OCI-LY1 (cell line): ENCODE data around the gene FAAP100.

Experiments used
- H2AFZ ChIP-seq: fragments of 200-600 bp; sonication (generic), shearing (Covaris generic); 2 replicates; pipeline ENCODE4 v1.6.0; 2014; ENCODE audit warnings: antibody characterized with exemption, mild to moderate bottlenecking, low read length
- H3F3A ChIP-seq: fragments of 200-600 bp; sonication (generic), shearing (Covaris generic); 2 replicates; pipeline ENCODE4 v1.6.0; 2014; ENCODE audit warnings: mild to moderate bottlenecking, antibody characterized with exemption, low read length, moderate library complexity; ENCODE audit not compliant: insufficient read depth
- H3K27ac ChIP-seq: fragments of 200-600 bp; sonication (generic); 2 replicates; pipeline ENCODE4 v1.5.1; 2014; ENCODE audit warnings: low read length, mixed run types, mild to moderate bottlenecking, low read depth; ENCODE audit not compliant: poor library complexity, severe bottlenecking
- H3K27me3 ChIP-seq: fragments of 200-600 bp; sonication (generic); 2 replicates; pipeline ENCODE4 v1.6.0; 2014; ENCODE audit warnings: antibody characterized with exemption, mild to moderate bottlenecking, low read length, moderate library complexity; ENCODE audit not compliant: insufficient read depth
- H3K36me3 ChIP-seq: fragments of 200-600 bp; sonication (generic); 2 replicates; pipeline ENCODE4 v1.6.1; 2014; ENCODE audit warnings: mild to moderate bottlenecking, antibody characterized with exemption, low read length, moderate library complexity, mixed read lengths; ENCODE audit not compliant: insufficient read depth
- H3K4me1 ChIP-seq: fragments of 200-600 bp; sonication (generic); 2 replicates; pipeline ENCODE4 v1.5.1; 2014; ENCODE audit warnings: mild to moderate bottlenecking, low read length, moderate library complexity; ENCODE audit not compliant: insufficient read depth, severe bottlenecking
- H3K4me2 ChIP-seq: fragments of 200-600 bp; sonication (generic), shearing (Covaris generic); 2 replicates; pipeline ENCODE4 v1.6.1; 2014; ENCODE audit warnings: low read length
- H3K4me3 ChIP-seq: fragments of 200-600 bp; sonication (generic); 2 replicates; pipeline ENCODE4 v1.5.1; 2014; ENCODE audit warnings: low read length, low read depth, mild to moderate bottlenecking, mixed read lengths; ENCODE audit not compliant: poor library complexity, severe bottlenecking
- H3K79me2 ChIP-seq: fragments of 200-600 bp; shearing (Covaris generic); 2 replicates; pipeline ENCODE4 v1.6.1; 2016; ENCODE audit warnings: mixed run types, low read length, mixed read lengths; ENCODE audit not compliant: insufficient read depth
- H3K9ac ChIP-seq: fragments of 200-600 bp; sonication (generic), shearing (Covaris generic); 2 replicates; pipeline ENCODE4 v1.6.1; 2014; ENCODE audit warnings: mild to moderate bottlenecking, low read length, mixed read lengths
- H3K9me2 ChIP-seq: fragments of 200-600 bp; sonication (generic), shearing (Covaris generic); 2 replicates; pipeline ENCODE4 v1.6.1; 2014; ENCODE audit warnings: low read depth, mild to moderate bottlenecking, low read length, mixed read lengths
- H3K9me3 ChIP-seq: fragments of 200-600 bp; shearing (Covaris generic); 2 replicates; pipeline ENCODE4 v1.6.1; 2014; ENCODE audit warnings: low read length, mixed read lengths
- H4K20me1 ChIP-seq: fragments of 200-600 bp; sonication (generic), shearing (Covaris generic); 2 replicates; pipeline ENCODE4 v1.6.0; 2016; ENCODE audit warnings: mild to moderate bottlenecking, low read length; ENCODE audit not compliant: insufficient read depth
- CTCF ChIP-seq: fragments of 200-600 bp; sonication (generic), shearing (Covaris generic); IDR thresholded peaks from 2 replicates; pipeline ENCODE4 v1.5.1; 2017; ENCODE audit warnings: mild to moderate bottlenecking, antibody characterized with exemption, low read length, moderate library complexity, mixed read lengths
- EZH2 ChIP-seq: fragments of 200-600 bp; sonication (generic), shearing (Covaris generic); IDR thresholded peaks from 2 replicates; pipeline ENCODE4 v1.8.0; 2017; ENCODE audit warnings: borderline replicate concordance, mixed run types, mild to moderate bottlenecking, antibody characterized with exemption, low read length, moderate library complexity, mixed read lengths

FAAP100 gene

GRCh38 chr17:81541123-81541522, 11.0 kb downstream of the FAAP100 start:
- no peaks in the 10 kb centered on the region for H3K27me3 ChIP-seq
- no peak overlapping the region for H2AFZ ChIP-seq
- no peak overlapping the region for H3K4me2 ChIP-seq

GRCh38 chr17:81540676-81541027, 11.5 kb downstream of the FAAP100 start:
- Histone ChIP-seq H3K9ac (no peak overlapping the region), H3K4me2 (no peak overlapping the region), H3K27me3 (no peaks in the 10 kb centered on the region), H3K79me2 (no peaks in the 10 kb centered on the region), H3K27ac (no peak overlapping the region), H3K9me2 (no peaks in the 10 kb centered on the region), H3K9me3 (no peaks in the 10 kb centered on the region), H4K20me1 (no peaks in the 10 kb centered on the region), H3K36me3 (peaks cover 37% of the 10 kb centered on the region), H3K4me3 (no peak overlapping the region), H3F3A (no peaks in the 10 kb centered on the region), H3K4me1 (no peaks in the 10 kb centered on the region), H2AFZ (no peak overlapping the region)
- TF ChIP-seq CTCF (no peak), EZH2 (no peak)

More at GRCh38 chr17:81541123-81541522, 11.0 kb downstream of the FAAP100 start:
- Histone ChIP-seq H3K9me3 (no peaks in the 10 kb centered on the region), H3K79me2 (no peaks in the 10 kb centered on the region), H3K27ac (no peak overlapping the region), H3F3A (no peaks in the 10 kb centered on the region), H3K9ac (no peak overlapping the region), H3K9me2 (no peaks in the 10 kb centered on the region), H3K4me1 (no peaks in the 10 kb centered on the region), H3K4me3 (no peak overlapping the region), H3K36me3 (peaks cover 42% of the 10 kb centered on the region), H4K20me1 (no peaks in the 10 kb centered on the region)
- TF ChIP-seq EZH2 (no peak), CTCF (no peak)

GRCh38 chr17:81539961-81540675, 12.0 kb downstream of the FAAP100 start:
- no peak overlapping the region for H3K27ac ChIP-seq
- no peaks in the 10 kb centered on the region for H3K79me2 ChIP-seq
- H3K36me3 ChIP-seq = peaks cover 32% of the 10 kb centered on the region
- no peak overlapping the region for H3K4me2 ChIP-seq
- no peak for TF ChIP-seq EZH2
- no peak for TF ChIP-seq CTCF
- no peaks in the 10 kb centered on the region for H3K9me2 ChIP-seq
- H3K4me3 ChIP-seq = no peak overlapping the region
- no peaks in the 10 kb centered on the region for H4K20me1 ChIP-seq
- H3K9me3 ChIP-seq = no peaks in the 10 kb centered on the region
- no peaks in the 10 kb centered on the region for H3F3A ChIP-seq
- no peak overlapping the region for H3K9ac ChIP-seq
- H3K4me1 ChIP-seq = no peaks in the 10 kb centered on the region
- no peak overlapping the region for H2AFZ ChIP-seq
- H3K27me3 ChIP-seq = no peaks in the 10 kb centered on the region
